Osteocyte (in vitro differentiated cells): Measurements from ENCODE around the gene PLCB2. TPM values are rescaled to one million over a fixed set of nuclear protein-coding genes. Genes with fewer than 3 reads are reported as not detected.
A peak's percentile ranks its signal among the peaks of the same experiment; 100 is the strongest.

Experiments
- DNase-seq: peaks from one replicate; pipeline ENCODE4 v3.0.0; 2021; ENCODE audit warnings: mixed read lengths; ENCODE audit not compliant: unreplicated experiment; ENCODE audit errors: extremely low spot score
- H3K27ac Mint-ChIP-seq: one replicate; pipeline ENCODE4 v1.8.0; 2021; ENCODE audit warnings: mild to moderate bottlenecking, mixed read lengths; ENCODE audit not compliant: unreplicated experiment
- H3K27me3 Mint-ChIP-seq: one replicate; pipeline ENCODE4 v1.8.0; 2021; ENCODE audit warnings: mixed read lengths; ENCODE audit not compliant: unreplicated experiment
- H3K36me3 Mint-ChIP-seq: one replicate; pipeline ENCODE4 v1.8.0; 2021; ENCODE audit warnings: mixed read lengths; ENCODE audit not compliant: unreplicated experiment
- H3K4me1 Mint-ChIP-seq: one replicate; pipeline ENCODE4 v1.8.0; 2021; ENCODE audit warnings: mixed read lengths; ENCODE audit not compliant: unreplicated experiment
- H3K4me3 Mint-ChIP-seq: one replicate; pipeline ENCODE4 v1.8.0; 2021; ENCODE audit warnings: mild to moderate bottlenecking, moderate library complexity, mixed read lengths; ENCODE audit not compliant: unreplicated experiment
- H3K9me3 Mint-ChIP-seq: one replicate; pipeline ENCODE4 v1.8.0; 2021; ENCODE audit warnings: mixed read lengths; ENCODE audit not compliant: unreplicated experiment
- total RNA-seq: library from RNA; stranded (reverse); gene quantifications from 2 replicates; pipeline ENCODE4 v1.2.1, GENCODE V29; 2021
- TF ChIP-seq, protein P1 (sequence below): fragments of 200-600 bp; sonication (generic); IDR thresholded peaks from 2 replicates; pipeline ENCODE4 v1.5.0; 2021; ENCODE audit warnings: antibody characterized with exemption, mild to moderate bottlenecking, moderate library complexity

PLCB2 gene
- total RNA-seq, 1 donor from 2014 or later: 0.40 TPM

DNA sequence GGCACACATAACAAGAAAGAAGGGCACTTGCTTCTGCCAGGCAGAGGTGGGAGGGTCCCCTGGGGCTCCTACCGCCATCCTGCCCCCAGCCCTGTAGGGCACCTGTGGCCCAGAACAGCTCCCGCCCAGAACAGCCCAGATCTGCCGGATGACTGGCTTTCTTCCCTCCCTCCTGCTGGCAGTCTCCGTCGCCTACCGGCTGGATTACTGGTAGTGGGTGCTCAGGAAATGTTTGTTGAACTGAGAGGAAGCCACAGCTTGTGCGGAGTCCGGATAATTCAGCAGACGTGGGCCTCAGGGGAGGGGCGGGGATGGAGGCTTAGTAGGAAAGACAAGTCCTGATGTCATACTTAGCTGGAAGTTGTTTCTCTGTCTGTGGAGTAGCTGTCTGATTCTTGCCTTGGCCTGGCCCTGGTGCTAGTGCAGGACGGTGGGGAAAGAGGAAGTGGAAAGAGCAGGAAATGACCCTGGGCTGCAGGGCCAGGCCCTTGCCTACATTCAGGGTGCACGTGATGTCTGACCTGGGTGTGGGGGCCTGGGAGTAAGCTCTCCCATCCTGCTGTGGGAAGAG, 26.3 kb upstream of the PLCB2 start:
- Mint-ChIP-seq H3K4me1 (peaks cover 80% of the 10 kb centered on the region), H3K9me3 (no peaks in the 10 kb centered on the region), H3K36me3 (peaks cover 3% of the 10 kb centered on the region), H3K4me3 (peak overlapping the region; percentile 0), H3K27ac (peak overlapping the region; percentile 89), H3K27me3 (no peaks in the 10 kb centered on the region)
- no peak for DNase-seq
- TF ChIP-seq, protein P1, sequence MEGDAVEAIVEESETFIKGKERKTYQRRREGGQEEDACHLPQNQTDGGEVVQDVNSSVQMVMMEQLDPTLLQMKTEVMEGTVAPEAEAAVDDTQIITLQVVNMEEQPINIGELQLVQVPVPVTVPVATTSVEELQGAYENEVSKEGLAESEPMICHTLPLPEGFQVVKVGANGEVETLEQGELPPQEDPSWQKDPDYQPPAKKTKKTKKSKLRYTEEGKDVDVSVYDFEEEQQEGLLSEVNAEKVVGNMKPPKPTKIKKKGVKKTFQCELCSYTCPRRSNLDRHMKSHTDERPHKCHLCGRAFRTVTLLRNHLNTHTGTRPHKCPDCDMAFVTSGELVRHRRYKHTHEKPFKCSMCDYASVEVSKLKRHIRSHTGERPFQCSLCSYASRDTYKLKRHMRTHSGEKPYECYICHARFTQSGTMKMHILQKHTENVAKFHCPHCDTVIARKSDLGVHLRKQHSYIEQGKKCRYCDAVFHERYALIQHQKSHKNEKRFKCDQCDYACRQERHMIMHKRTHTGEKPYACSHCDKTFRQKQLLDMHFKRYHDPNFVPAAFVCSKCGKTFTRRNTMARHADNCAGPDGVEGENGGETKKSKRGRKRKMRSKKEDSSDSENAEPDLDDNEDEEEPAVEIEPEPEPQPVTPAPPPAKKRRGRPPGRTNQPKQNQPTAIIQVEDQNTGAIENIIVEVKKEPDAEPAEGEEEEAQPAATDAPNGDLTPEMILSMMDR: no peak

DNA sequence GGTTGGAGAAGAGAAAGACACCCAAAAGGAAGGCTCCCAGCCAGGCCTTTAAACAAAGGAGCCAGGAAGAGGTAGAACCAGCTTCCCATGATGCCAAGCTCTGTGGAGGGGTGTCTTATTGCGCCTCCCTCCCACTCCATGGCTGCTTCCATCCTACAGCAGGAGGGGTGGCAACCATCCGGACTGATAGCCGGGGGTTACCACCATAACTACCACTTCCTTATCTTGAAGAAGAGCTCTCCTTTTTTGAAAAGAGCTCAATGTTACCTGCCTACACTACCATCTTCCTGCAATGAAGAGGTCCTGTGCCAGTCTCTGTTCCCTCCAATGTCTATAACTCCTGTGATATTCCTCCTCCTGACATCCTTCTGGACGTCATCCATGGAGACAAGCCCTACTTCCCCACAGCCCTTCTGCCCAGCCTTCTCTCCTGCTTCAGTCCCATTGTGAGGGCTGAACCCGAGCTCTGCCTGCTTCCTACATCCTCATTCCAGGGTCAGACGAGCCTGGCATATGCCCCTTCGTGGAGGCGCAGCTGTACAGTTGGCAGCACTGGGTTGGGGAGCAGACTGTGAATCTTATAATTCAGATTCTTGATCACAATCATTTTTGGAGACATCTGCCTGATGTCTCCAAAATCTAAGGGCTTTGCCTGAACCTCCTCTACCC, 24.5 kb upstream of the PLCB2 start:
- Mint-ChIP-seq H3K4me3 (no peak overlapping the region), H3K36me3 (peaks cover 3% of the 10 kb centered on the region), H3K9me3 (no peaks in the 10 kb centered on the region), H3K27ac (peak overlapping the region; percentile 52), H3K4me1 (peaks cover 83% of the 10 kb centered on the region), H3K27me3 (no peaks in the 10 kb centered on the region)
- TF ChIP-seq, protein P1: no peak
- DNase-seq: no peak

DNA sequence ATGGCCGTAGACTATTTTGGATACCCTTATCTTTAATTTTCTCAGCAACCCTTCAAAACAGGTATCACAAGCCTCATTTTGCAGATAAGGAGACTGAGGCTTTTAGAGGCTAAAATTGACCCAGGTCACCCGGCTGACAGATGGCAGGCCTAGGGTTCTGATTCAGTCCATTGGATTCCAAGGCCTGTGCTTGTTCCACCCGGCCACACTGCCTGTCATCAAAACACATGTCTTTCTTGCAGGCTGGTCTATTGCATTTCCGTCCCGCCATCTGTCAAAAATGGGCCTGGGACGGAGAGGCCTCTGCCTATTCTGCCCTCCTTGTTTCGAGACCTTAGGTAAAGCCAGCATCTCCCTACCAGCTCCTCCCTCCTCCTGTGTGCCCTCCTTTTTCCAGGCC, 23.9 kb upstream of the PLCB2 start:
- Mint-ChIP-seq H3K4me3 (no peak overlapping the region), H3K27ac (no peak overlapping the region), H3K27me3 (no peaks in the 10 kb centered on the region), H3K4me1 (peaks cover 84% of the 10 kb centered on the region), H3K9me3 (no peaks in the 10 kb centered on the region), H3K36me3 (peaks cover 3% of the 10 kb centered on the region)
- TF ChIP-seq, protein P1: no peak
- no peak for DNase-seq

DNA sequence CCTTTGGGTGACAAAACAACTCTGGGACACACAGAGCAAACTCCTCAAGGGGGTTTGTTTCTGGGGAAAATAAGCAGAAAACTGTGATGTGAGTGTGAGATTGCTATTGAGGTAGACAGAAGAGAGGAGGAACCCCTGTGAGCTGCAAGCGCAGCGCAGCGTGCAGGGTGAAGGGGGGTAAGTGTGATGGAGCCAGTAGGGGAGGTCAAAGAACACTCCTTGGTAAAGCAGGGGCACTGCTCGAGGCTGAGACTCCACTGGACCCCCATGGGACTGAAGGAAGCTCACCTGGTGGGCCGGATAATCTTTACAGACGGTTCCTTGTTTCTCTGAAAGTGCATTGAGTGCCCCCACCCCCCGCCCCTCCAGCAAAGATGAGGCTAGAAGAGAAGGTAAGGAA, 23.3 kb upstream of the PLCB2 start:
- DNase-seq: no peak
- peaks cover 85% of the 10 kb centered on the region for H3K4me1 Mint-ChIP-seq
- peaks cover 4% of the 10 kb centered on the region for H3K36me3 Mint-ChIP-seq
- no peak overlapping the region for H3K4me3 Mint-ChIP-seq
- no peaks in the 10 kb centered on the region for H3K27me3 Mint-ChIP-seq
- TF ChIP-seq, protein P1: no peak
- H3K9me3 Mint-ChIP-seq: no peaks in the 10 kb centered on the region
- peak overlapping the region; percentile 92 for H3K27ac Mint-ChIP-seq

DNA sequence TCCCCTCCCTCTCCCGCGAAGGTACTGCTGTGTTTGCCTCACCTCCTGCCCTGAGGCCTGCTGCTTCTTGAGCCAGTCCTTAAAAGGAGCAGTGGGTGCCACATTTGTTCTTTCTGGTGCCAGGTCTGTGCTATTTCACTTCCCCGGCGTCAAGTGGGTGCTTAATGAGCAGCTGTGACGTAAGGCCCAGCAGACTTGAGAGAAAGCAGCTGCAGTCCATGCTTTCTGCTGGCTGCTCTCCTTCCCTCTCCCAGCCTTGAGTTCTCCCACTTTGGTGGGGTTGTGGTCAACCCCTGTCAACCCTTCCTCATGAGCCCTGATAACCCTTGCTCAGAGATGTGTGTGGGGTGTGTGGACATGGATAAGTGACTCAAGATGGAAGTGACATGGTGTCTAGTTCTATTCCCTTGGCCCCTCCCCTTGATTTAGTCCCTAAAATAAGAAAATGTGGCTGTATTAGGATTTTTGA, 22.7 kb upstream of the PLCB2 start:
- no peaks in the 10 kb centered on the region for H3K9me3 Mint-ChIP-seq
- no peak overlapping the region for H3K4me3 Mint-ChIP-seq
- peak overlapping the region; percentile 92 for H3K27ac Mint-ChIP-seq

More for the DNA sequence above, 22.7 kb upstream of the PLCB2 start:
- DNase-seq: no peak
- Mint-ChIP-seq H3K36me3 (peaks cover 8% of the 10 kb centered on the region), H3K27me3 (no peaks in the 10 kb centered on the region), H3K4me1 (peaks cover 85% of the 10 kb centered on the region)
- TF ChIP-seq, protein P1: no peak
